ENCODE measurements around the gene KMT5C. TPM values are rescaled to one million over a fixed set of nuclear protein-coding genes. Genes with fewer than 3 reads are reported as not detected.

KMT5C gene
- total RNA-seq, 1 donor from 2014 or later: 17.0 TPM

DNA sequence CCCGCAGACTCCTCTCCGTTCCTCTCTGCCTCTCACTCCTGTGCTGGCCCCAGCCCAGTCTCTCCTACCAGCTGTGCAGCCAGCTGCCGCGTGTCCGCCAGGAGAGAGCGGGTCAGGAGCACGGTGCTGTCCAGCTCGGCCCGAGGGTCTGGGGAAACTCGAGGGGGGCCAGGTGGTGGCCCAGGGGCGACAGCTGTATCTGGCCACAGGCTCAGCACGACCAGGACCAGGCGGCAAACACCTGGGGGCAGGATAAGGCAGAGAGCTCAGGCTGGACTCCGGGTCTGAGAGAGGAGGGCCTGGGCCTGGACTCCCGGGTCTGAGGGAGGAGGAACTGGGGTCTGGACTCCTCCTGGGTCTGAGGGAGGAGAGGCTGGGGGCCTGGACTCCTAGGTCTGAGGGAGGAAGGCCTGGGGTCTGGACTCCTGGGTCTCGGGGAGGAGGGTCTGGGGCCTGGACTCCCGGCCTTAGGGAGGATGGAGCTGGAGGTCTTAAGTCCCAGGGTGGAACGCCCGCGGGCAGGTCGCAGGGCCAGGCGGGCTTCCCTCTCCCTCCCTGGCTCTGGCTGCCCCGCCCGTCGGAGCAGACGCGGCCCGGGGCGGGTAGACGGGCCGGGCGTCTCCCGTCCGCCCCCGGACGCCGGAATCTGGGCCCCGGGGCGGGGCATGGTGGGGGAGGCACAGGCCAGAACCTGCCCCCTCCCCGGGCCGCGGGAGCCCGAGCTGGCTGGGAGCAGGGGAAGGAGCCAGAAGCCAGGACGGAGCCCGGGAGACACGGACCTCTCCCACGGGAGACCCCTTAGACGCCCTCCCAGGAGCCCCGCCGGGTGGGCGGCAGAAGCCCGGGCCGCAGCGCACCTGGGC lies 29.3 kb downstream of the KMT5C start:
- no peak for DNase-seq

DNA sequence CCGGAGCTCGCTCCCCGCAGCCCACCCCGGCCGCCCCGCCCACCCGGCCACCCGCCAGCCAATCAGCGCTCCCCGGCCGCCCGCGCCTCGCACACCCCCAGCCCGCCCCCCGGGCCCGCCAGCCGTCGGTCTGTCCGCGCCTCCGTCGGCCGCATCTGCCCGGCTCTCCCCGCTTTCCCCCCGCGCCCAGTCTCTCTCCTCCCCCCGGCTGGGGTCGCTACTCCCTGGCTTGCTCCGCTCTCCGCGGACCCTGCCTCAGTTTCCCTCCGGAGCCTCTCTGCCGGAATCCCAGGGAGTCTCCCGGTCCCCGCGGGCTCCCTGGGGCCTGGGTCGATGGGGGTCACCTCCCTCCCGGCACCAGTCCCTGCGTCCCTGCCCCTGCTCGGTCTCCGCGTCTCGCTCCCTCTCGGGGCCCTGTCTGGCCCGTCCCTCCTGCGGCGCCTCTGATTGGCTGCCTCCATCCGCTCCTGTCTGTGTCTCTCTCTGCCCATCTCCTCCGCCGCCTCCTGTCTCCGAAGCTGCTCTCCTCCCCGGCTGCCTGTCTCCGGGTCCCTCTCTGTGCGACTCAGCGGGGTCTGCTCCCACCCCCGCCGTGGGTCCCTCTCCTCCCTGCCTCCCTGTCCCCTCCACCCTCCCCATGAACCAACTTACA lies 30.1 kb downstream of the KMT5C start:
- no peak for DNase-seq

DNA sequence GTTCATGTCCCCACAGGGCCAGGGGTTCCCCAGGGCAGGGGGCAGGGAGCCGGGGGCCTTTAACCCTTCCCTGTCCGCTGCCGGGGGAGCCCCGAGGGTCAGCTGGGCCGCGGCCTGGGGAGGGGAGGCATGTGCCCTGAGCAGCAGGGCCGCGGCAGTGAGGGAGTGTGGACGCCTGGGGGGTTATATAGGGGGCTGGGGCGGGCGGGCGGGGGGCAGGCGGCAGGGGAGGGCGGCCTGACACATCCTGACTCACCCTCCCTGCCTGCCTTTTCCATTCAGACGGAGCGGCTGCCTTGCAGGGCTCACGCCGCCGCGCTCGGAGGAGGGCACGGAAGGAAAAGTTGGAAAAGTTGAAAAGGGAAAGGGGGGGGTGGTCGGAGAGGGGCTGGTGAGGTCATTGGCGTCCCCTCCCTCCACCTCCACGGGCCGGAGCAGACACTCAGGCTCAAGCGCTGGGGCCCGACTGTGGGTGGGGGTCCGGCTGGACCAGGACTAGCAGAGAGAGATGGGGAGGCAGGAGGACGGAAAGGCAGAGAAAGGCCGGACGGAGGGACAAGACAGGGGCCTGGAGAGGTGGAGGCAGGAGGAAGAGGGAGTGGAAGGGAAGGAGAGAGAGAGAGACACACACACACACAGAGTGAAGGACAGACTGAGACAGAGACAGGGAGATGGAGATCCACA lies 30.8 kb downstream of the KMT5C start, which contains the start of gene IL11:
IL11 (minus strand) TSS at position 159 of the 684 bp plus-strand sequence; CDS start at position 6, 153 bp downstream.
- no peak for DNase-seq

DNA sequence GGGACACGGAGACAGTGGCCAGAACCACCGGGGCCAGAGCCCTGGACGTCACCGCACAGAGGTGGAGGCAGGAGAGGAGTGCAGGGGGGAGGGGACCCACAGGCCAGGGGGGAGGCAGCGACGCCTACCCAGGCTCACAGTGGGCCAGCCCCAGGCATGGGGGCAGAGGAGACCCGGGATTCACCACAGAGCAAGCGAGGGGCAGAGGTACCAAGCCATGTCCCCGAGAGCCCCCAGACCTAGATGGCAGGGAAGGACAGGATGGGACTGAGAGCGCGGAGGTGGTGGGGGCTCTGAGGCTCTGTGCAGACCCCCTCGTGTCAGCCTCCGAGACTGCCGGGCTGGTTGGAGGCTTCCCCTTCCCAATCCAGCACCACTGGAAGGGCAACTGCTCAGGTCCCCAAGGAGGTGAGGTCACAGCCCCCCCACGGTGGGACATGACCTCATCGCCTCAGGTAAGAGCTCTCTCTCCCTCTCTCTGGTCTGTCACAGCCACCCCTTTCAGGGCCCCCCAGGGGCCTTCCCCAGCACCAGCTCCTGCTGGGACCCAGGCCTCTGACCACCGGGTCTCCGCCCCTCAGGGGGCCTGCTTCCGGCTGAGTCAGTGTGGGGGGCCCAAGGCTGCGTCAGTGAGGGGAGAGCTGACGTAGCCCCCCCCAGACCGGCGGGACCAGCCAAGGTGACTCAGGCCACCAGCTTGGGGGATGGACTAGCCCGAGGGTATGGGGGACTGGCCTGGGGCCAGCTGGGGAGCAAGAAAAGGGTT lies 32.8 kb downstream of the KMT5C start:
- no peak for DNase-seq

DNA sequence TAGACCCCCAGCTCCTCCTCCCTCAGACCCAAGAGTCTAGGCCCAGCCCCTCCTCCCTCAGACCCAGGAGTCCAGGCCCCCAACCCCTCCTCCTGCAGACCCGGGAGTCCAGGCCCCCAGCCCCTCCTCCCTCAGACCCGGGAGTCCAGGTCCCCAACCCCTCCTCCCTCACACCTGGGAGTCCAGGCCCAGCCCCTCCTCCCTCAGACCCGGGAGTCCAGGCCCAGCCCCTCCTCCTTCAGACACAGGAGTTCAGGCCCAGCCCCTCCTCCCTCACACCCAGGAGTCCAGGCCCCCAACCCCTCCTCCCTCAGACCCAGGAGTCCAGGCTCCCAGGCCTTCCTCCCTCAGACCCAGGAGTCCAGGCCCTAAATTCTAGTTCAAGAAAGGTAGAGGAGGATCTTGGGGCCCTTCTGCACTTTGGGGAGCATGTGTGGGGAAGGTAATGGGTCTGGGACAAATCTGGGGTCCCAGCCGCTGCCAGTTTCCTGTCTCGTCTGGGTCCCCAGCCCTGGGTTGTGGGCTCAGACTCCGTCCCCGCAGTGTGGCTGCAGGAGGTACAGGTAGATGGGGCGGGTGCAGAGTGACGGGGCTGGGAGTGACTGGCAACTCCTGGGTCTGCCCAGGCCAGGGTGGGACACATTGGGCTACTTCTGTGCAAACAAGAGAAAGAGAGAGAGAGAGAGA lies 33.8 kb downstream of the KMT5C start:
- no peak for DNase-seq

DNA sequence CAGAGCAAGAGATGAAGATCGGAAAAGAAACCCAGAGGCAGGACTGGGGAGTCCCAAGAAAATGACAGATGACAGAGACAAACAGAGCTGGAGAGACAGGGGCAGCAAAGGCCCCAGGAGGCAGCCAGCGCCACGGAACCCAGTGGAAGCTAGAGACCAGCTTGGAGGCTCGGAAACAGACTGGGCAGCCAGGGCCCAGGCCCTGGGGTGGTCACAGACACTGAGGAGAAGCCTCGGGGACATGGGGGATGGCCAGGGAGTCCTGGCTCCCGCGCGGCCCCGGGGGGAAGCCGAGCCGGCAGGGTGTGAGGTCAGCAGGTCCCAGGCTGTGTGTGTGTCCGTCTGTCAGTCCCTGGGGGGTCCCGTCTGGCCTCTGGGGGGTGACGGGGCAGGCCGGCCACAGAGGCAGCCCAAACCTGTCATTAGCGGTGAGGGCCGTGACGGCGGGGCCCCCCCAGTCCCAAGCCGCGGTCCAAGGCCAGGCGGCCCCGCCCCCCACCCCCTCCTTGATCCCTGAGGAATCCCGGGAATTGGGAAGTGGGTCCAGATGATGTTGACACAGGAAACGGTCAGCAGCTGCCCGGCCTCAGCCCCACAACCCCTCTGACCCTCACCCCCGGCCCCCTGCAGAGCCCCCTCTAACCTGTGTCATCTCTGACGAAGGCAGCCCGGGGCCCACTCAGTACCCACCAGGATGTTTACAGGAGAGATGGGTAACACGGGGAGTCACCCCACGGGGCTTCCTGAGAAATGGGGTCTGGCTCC lies 34.5 kb downstream of the KMT5C start:
- DNase-seq: no peak

DNA sequence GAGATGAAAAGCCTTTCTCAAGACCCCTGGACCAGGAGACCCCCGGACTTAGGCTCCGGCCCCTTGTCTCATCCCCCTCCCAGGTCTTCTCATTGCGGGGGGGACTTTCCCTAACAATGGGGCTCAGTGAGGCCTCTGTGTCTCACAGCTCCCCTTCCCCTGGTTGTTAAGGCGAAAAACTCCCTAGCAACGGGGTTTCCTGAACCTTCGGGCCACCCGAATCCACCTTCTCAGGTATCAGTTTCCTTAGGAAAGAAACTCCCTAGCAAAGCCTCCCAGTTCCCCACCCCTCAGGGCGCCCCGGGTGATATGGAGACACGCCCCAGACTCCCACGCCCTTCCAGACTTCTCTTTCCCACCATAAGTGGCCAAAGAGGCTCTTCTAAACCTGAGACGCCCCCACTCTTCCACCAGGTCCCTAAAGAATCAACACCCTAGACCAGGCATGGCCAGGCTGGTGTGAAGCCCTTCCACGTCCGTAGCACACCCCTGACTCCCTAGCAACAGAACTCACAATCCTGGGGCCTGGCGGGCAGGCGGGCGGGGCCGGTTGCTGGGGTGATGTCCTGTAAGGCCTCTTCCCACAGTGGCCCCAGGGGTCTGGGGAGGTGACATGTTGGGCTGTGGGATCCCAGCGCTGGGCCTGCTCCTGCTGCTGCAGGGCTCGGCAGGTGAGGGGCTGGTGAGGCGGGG lies 36.7 kb downstream of the KMT5C start, which contains the start of gene TMEM190:
TMEM190 (plus strand) TSS at position 586 of the 693 bp plus-strand sequence; CDS start at position 614, 28 bp downstream.
- DNase-seq: no peak

DNA sequence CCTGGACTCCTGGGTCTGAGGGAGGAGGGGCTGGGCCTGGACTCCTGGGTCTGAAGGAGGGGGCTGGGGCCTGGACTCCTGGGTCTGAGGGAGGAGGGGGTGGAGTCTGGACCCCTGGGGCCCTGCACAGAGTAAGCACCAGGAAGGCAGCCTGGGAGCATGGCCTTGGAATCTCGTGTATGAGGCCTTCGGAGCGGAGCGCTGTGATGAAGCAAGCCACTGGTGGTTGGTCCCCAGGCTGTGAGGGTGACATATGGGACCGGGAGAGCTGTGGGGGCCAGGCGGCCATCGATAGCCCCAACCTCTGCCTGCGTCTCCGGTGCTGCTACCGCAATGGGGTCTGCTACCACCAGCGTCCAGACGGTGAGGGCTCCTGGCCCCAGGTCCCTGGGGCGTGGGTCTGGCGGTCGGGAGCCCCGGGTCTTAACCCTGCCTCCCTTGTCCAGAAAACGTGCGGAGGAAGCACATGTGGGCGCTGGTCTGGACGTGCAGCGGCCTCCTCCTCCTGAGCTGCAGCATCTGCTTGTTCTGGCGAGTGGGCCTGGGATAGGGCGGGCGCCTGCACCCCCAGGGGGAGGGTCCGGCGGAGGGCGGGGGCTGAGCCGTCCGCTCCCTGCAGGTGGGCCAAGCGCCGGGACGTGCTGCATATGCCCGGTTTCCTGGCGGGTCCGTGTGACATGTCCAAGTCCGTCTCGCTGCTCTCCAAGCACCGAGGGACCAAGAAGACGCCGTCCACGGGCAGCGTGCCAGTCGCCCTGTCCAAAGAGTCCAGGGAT lies 37.9 kb downstream of the KMT5C start:
- DNase-seq: no peak

DNA sequence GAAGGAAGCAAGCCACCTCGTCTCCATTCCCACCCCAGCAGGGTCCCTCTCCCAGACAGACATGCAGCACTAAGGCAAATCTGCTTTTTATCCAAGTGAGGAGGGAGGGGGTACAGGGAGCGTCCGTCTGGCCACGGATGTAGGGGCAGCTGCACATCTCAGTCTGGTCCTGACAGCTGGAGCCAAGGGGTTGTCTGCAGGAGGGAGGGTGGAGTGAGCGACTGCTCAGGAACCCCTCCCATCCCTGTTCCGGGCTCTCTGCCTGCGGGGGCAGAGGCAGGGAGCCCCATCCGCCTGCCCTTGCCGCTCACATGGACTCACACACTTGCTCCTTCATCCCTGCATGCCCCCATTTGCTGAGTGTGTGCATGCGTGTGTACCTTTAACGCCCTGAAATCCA lies 39.5 kb downstream of the KMT5C start:
- no peak for DNase-seq

DNA sequence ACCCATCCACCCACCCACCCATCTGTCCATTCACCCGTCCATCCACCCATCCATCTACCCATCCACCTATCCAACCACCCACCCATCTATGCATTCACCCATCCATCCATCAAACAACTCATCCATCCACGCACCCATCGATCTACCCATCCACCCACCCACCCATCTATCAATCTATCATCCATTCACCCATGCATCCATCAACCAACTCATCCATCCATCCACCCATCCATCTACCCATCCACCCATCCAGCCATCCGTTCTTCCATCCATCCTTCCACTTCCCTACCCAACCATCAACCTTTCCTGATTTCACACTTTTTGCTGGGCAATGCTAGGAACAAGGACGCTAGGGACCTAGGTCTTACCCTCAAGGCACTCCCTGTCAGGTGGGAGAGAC lies 42.3 kb downstream of the KMT5C start:
- DNase-seq: no peak

DNA sequence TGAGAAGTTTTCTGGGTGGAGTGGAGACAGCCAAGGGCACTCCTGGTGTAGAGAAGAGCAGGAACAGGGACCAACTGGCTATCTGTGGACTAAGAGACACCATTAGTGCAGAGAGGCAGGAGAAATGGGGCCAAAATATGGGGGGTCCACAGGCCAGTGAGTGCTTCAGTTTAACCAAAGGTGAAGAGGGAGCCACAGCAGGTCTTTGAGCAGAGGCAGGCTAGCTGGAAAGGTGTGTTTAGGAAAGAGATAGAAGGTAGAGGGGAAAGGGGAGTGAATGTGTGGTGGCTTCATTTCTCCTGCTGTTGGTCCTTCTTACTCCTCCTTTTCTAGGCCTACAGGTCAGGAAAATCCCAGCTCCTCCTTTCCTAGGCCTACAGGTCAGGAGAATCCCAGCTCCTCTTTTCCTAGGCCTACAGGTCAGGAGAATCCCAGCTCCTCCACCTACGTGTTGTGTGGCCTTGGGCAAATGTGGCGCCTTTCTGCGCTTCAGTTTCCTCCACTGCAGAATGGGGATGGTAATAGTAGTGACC lies 42.9 kb downstream of the KMT5C start:
- no peak for DNase-seq

DNA sequence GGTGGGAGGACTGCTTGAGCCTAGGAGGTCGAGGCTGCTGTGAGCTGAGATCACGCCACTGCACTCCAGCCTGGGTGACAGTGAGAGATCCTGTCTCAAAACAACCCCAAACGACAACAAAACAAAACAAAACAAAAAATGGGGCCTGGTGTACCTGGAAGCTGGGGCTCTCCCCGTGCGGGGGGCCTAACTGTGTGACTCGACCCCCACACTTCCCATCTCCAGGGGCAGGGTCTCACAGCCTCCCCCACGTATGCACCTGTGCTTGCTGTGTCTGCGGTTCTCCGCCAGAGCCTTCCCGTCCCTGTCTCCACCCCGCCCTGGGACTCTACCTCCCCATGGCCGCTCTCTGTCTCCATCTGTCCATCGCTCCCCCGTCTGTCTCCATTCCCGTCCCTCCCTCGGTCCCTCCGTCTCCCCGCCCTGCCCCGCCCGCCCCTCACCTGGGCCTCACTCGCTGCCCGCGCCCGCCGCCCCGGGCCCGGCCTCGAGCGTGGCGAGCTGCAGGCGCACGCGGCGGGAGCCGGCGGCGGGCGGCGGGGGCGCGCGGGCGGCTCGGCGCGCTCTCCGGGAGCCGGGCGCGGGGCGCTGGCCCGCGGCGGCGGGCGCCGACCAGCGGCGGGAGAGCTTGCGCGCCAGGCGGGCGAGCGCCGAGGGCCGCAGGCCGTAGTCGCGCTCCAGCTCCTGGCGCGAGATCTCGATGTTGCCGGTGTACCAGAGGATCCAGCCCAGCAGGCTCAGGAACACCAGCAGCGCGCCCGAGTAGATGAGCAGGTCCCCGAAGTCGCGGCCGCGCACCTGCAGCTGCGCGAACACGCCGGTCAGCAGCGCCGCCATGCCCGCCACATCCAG lies 43.8 kb downstream of the KMT5C start:
- DNase-seq: no peak

DNA sequence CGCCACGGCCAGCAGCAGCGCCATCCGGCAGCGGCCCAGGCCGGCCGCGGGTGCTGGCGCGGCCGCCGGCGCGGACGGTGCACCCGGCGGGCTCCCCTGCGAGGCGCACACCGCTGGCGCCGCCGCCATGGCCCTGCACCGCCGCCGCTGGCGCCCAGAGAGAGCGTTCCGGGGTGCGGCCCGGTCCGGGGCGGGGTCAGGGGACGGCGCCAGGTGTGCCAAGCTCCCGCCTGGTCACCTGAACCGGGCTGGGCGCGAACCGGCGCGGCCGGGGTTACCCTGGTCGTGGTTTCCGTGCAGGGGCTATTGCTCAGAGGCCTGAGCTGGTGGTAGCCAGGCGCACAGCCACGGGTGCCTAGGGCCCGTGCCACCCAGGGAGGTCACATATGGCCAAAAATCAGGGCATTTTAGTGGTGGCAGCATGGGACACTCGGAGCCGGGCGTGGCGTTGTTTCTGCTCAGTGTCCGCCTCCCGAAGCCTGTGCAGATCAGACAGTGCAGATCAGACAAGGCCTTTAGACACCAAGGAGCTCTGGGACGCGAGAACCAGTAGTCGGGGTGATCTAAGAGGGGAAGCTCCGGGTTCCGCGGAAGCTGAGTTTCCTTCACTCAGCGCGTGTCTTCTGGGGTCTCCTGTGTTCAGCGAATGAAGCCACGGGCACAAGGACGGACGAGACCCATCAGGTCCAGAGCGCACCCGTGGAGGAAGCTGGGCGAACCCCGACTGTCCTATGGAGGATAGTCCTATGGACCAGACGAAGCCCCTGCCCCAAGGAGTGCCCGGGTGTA lies 44.6 kb downstream of the KMT5C start, which contains the start of gene TMEM238:
TMEM238 (minus strand) TSS at position 162 of the 789 bp plus-strand sequence; CDS start at position 129, 33 bp downstream.
- no peak for DNase-seq

DNA sequence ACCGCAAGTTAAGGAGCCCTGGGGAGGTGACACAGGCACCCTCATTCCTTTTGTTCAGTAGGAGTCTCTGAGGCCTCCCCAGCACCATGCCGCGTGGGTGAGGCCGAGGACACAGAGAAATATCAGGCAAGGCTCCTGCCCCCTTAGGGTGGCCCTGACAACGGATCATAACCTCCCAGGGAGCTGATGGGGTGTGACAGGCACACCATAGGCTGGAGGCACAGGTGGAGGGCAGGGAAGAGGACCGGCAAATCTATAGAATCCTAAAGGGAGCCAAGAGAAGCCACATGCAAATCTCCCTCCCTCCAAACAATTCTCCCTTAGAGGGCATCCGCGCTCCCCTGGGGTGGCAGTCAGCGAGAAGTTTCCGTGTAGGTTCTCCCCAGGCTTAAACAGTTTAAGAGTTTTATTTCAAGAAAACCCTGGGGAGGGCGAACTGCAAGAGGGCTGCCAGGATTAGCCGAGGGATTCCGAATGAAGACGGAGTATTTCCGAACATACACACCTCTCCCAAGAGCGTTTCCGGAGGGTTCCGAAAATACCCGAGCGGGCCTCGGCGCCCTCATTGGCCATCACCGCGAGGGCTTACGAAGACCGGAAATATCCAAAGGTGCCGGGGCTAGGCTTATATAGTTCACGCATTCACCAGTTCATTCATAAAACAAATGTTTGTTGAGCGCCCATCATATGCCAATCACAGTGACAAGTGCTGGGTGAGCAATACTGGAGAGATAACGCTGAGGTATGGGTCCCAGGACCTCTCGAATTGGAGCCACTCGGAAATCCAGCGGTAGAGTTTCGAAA lies 45.4 kb downstream of the KMT5C start:
- peak; percentile 96 for DNase-seq

DNA sequence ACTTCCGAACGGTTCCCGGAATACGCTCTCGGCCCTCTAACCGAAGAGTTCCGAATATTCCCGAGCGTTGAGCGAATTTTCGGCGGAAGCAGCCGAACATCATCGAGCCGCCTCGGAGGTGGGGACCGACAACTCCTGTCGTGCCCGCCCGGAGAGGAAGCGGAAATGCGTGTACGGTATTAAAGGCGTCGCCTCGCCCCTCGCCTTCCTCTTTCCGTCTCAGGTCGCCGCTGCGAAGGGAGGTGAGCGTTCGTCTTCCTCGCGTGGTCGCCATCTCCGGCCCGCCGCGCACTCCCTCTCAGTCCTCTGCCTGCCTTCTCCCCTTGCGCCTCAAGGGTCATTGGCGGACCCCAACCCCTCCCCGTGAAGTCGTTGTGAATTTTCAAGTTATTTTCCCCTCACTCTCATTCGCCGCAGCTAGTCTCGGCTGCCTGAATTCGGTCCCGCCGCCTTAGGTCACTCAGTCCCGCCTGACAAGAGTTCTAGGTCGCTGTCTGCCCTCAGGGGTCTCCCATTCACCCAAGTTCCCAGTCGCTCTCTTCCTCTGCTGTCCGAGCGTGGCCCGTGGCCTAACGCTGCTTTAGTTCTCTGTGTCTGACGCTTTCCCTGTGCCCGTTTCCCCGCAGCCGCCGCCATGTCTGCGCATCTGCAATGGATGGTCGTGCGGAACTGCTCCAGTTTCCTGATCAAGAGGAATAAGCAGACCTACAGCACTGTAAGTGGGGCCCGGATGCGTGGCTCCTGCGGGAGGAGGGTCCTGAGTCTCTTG lies 46.2 kb downstream of the KMT5C start, which contains the start of gene RPL28:
RPL28 (plus strand) TSS at position 209 of the 769 bp plus-strand sequence; CDS start at position 635, 426 bp downstream.
- DNase-seq: peak; percentile 99

Data from skin of body (tissue), 2 donors.